ENCODE data around the gene PRRX2. TPM values are rescaled to one million over a fixed set of nuclear protein-coding genes. Genes with fewer than 3 reads are reported as not detected.

The PRRX2 gene
- total and polyA plus RNA-seq, 2 of the 4 experiments (the other 2 are of a cell fraction): 12.7 to 35.5 TPM

- no peak overlapping the region for H4K91ac ChIP-seq (ENCODE audit: insufficient read depth, low read depth, low read length)
- H3K4me1 ChIP-seq (ENCODE audit: control insufficient read depth, insufficient read depth, low read length): peaks cover 16% of the 10 kb centered on the region
- no TSS peak for BruUV-seq (replicated peaks)
- CTCF ChIA-PET: no interaction called here
- H3K79me1 ChIP-seq (ENCODE audit: low read depth in 1 of 2, low read length in 2 of 2): peaks cover 16 to 97% of the 10 kb centered on the region in 2 experiments
- H2AK5ac ChIP-seq (ENCODE audit: low read depth, low read length): peak overlapping the region; percentile 22; the same call in 1 of the 2 replicates
- H3K27ac ChIP-seq (ENCODE audit: insufficient read depth, low read length): no peak overlapping the region
- dilution Hi-C loops (cut with HindIII; ENCODE audit: low sequenced_read_pairs, unreplicated experiment): no loop called here
- H2AFZ ChIP-seq (replicated peaks; ENCODE audit: low read length, poor library complexity): no peak overlapping the region
- no peak overlapping the region for H4K5ac ChIP-seq (ENCODE audit: low read depth, low read length)
- peaks cover 83% of the 10 kb centered on the region for H4K20me1 ChIP-seq (ENCODE audit: insufficient read depth, low read length)
- no peak overlapping the region for H2BK5ac ChIP-seq (ENCODE audit: low read depth, low read length, poor library complexity, severe bottlenecking)
- TF ChIP-seq MXI1 (IDR thresholded peaks at IDR 0.05; ENCODE audit: borderline replicate concordance, low read depth, low read length) (no peak), FOS (IDR thresholded peaks at IDR 0.05; ENCODE audit: low read depth, low read length) (no peak), NFE2L2 (IDR thresholded peaks at IDR 0.05; ENCODE audit: low read depth, low read length) (no peak), MAFK (IDR thresholded peaks at IDR 0.05; ENCODE audit: low read depth, low read length) (no peak), USF2 (IDR thresholded peaks at IDR 0.05; ENCODE audit: low read depth, low read length) (no peak), SMC3 (IDR thresholded peaks at IDR 0.05; ENCODE audit: low read depth, low read length) (no peak), CHD1 (IDR thresholded peaks at IDR 0.05; ENCODE audit: low read depth, low read length) (no peak), RAD21 (IDR thresholded peaks at IDR 0.05; ENCODE audit: low read length) (no peak), MAZ (IDR thresholded peaks at IDR 0.05; ENCODE audit: borderline replicate concordance, low read depth, low read length) (no peak), CEBPB (IDR thresholded peaks at IDR 0.05; ENCODE audit: low read depth, low read length) (no peak), RFX5 (IDR thresholded peaks at IDR 0.05; ENCODE audit: low read depth, low read length) (no peak), ELK1 (IDR thresholded peaks at IDR 0.05; ENCODE audit: borderline replicate concordance, low read depth, low read length) (no peak), POLR2A (IDR thresholded peaks at IDR 0.05; ENCODE audit: low read depth, low read length) (no peak), BHLHE40 (IDR thresholded peaks at IDR 0.05; ENCODE audit: low read depth, low read length) (no peak)
- no peak overlapping the region for H2AK9ac ChIP-seq (replicated peaks; ENCODE audit: low read depth, low read length, poor library complexity)
- H3K56ac ChIP-seq (ENCODE audit: extremely low read depth, insufficient read depth, low read length): no peak overlapping the region
- H3K23ac ChIP-seq (ENCODE audit: low read depth, low read length): no peak overlapping the region
- H3K9ac ChIP-seq (ENCODE audit: low read depth, low read length): no peak overlapping the region
- no peak overlapping the region for H4K8ac ChIP-seq (ENCODE audit: low read depth in 2 of 2, low read length in 2 of 2)
- no peaks in the 10 kb centered on the region for H3K27me3 ChIP-seq (ENCODE audit: control insufficient read depth, insufficient read depth, low read length)
- H2BK120ac ChIP-seq (ENCODE audit: low read depth, low read length): no peak overlapping the region
- H3K14ac ChIP-seq (replicated peaks; ENCODE audit: low read depth, low read length): no peak overlapping the region
- no peak overlapping the region for H3K4ac ChIP-seq (ENCODE audit: low read depth, low read length)
- H3K9me1 ChIP-seq (ENCODE audit: insufficient read depth, low read length): peaks cover 33% of the 10 kb centered on the region
- POLR2A ChIA-PET (ENCODE audit: unreplicated experiment): no interaction called here
- H3K36me3 ChIP-seq (ENCODE audit: control insufficient read depth, insufficient read depth, low read length): peaks cover 26% of the 10 kb centered on the region
- no peak overlapping the region for H3K18ac ChIP-seq (ENCODE audit: low read depth, low read length)
- WGBS, 2 experiments (ENCODE audit: extremely low coverage in 2 of 2, insufficient read length in 1 of 2): 85% methylated on average over 4 of the region's 7 CpGs; no CpG with 5 or more reads in 1 of the 2 experiments
- DNase-seq: no peak
- H2BK20ac ChIP-seq (ENCODE audit: low read depth, low read length): no peak overlapping the region
- ATAC-seq (ENCODE audit: low read depth): no peak
- no peak overlapping the region for H3K4me2 ChIP-seq (ENCODE audit: low read depth, low read length)
- no peak overlapping the region for H3K4me3 ChIP-seq (ENCODE audit: insufficient read depth, low read depth, low read length)
- intact Hi-C loops (cut with micrococcal nuclease): no loop called here
- H3K9me3 ChIP-seq (ENCODE audit: control insufficient read depth, insufficient read depth, low read length): no peaks in the 10 kb centered on the region
- in situ Hi-C loops (cut with MboI; ENCODE audit: low sequenced_read_pairs): no loop called here
- no peak overlapping the region for H2BK15ac ChIP-seq (ENCODE audit: low read depth, low read length)
These were observed 8.8 kb downstream of the PRRX2 start for GRCh38 chr9:129674229-129674628.

Data from IMR-90 (cell line).